OCI-LY7 (cell line): ENCODE results near the gene DDX39A. TPM values are rescaled to one million over a fixed set of nuclear protein-coding genes. Genes with fewer than 3 reads are reported as not detected.
"Not testable (repeated sequence)": the region's sequence is repeated elsewhere in the genome, so short reads cannot be mapped to it uniquely, and the experiment has no call there.

Experiments used
- BruUV-seq: library from RNA; stranded (reverse); fragments of 400-500 nt; replicated peaks from 2 replicates; lab custom pipeline; 2021; lab: Mats Ljungman, UMichigan
- CTCF ChIA-PET: fragments of 300-600 bp; sonication (Branson Sonifier 250); formaldehyde crosslinking; loops from one replicate; lab custom pipeline; 2022; ENCODE audit warnings: antibody characterized with exemption; ENCODE audit not compliant: unreplicated experiment; lab: Charles Lee
- POLR2A ChIA-PET: fragments of 300-600 bp; sonication (Branson Sonifier 250); formaldehyde crosslinking; loops from one replicate; lab custom pipeline; 2022; ENCODE audit warnings: antibody characterized with exemption; lab: Charles Lee
- DNase-seq: peaks from one replicate; pipeline ENCODE4 v3.0.0-alpha.2; 2015; ENCODE audit warnings: low spot score
- H2AFZ ChIP-seq: fragments of 200-600 bp; sonication (generic), shearing (Covaris generic); 2 replicates; pipeline ENCODE4 v1.6.1; 2014; ENCODE audit warnings: mild to moderate bottlenecking, antibody characterized with exemption, low read length, moderate library complexity
- H3K27ac ChIP-seq: fragments of 200-600 bp; sonication (generic); 2 replicates; pipeline ENCODE4 v1.5.1; 2014; ENCODE audit warnings: mixed run types, low read depth, mild to moderate bottlenecking, moderate library complexity, low read length, inconsistent platforms; ENCODE audit not compliant: poor library complexity, severe bottlenecking
- H3K36me3 ChIP-seq: fragments of 200-600 bp; sonication (generic); 2 replicates; pipeline ENCODE4 v1.6.1; 2014; ENCODE audit warnings: mild to moderate bottlenecking, antibody characterized with exemption, low read length, moderate library complexity, mixed read lengths; ENCODE audit not compliant: insufficient read depth
- H3K4me1 ChIP-seq: fragments of 200-600 bp; sonication (generic); 2 replicates; pipeline ENCODE4 v1.5.1; 2014; ENCODE audit warnings: mild to moderate bottlenecking, low read length; ENCODE audit not compliant: insufficient read depth, poor library complexity, severe bottlenecking
- H3K4me2 ChIP-seq: fragments of 200-600 bp; sonication (generic); 2 replicates; pipeline ENCODE4 v1.6.1; 2014; ENCODE audit warnings: mild to moderate bottlenecking, low read length
- H3K4me3 ChIP-seq: fragments of 200-600 bp; sonication (generic); 2 replicates; pipeline ENCODE4 v1.5.1; 2014; ENCODE audit warnings: mild to moderate bottlenecking, low read depth, low read length; ENCODE audit not compliant: poor library complexity, severe bottlenecking
- H3K79me2 ChIP-seq: fragments of 200-600 bp; sonication (generic); 2 replicates; pipeline ENCODE4 v1.6.1; 2016; ENCODE audit warnings: low read depth, mild to moderate bottlenecking, low read length, moderate library complexity, mixed read lengths; ENCODE audit not compliant: insufficient read depth
- H3K9me2 ChIP-seq: fragments of 200-600 bp; sonication (generic); 2 replicates; pipeline ENCODE4 v1.6.1; 2016; ENCODE audit warnings: mild to moderate bottlenecking, low read length, mixed read lengths; ENCODE audit not compliant: insufficient read depth
- H3K9me3 ChIP-seq: fragments of 200-600 bp; sonication (generic); 2 replicates; pipeline ENCODE4 v1.6.1; 2014; ENCODE audit warnings: mild to moderate bottlenecking, mixed run types, low read length, mixed read lengths
- H4K20me1 ChIP-seq: fragments of 200-600 bp; sonication (generic); 2 replicates; pipeline ENCODE4 v1.6.1; 2014; ENCODE audit warnings: mild to moderate bottlenecking, antibody characterized with exemption, low read length, moderate library complexity, mixed read lengths; ENCODE audit not compliant: insufficient read depth
- CTCF ChIP-seq: fragments of 200-600 bp; sonication (generic); conservative IDR thresholded peaks from 2 replicates; pipeline ENCODE4 v1.5.1; 2014; ENCODE audit warnings: mild to moderate bottlenecking, antibody characterized with exemption, low read length, moderate library complexity, mixed read lengths
- EZH2phosphoT487 ChIP-seq: fragments of 200-600 bp; sonication (generic); IDR thresholded peaks from 2 replicates; pipeline ENCODE4 v1.6.1; 2018; ENCODE audit warnings: low read depth, borderline replicate concordance, mild to moderate bottlenecking, mixed run types, antibody characterized with exemption, low read length, moderate library complexity, mixed read lengths
- intact Hi-C: fragments of 100-400 bp; cut with micrococcal nuclease; formaldehyde crosslinking; loops from one replicate; pipeline ENCODE4 v1.10.0; 2022; ENCODE audit not compliant: unreplicated experiment
- total RNA-seq, 2 experiments: library from RNA; depleted of rRNA in 1 of 2; stranded (reverse); fragments of >200 nt in 1 of 2; shearing (Covaris generic) in 1 of 2; gene quantifications; 2 replicates each; pipeline ENCODE4 v1.2.3, GENCODE V29; 2014 to 2022

DDX39A gene
- total RNA-seq, 2 experiments from 2014 or later = 294 to 474 TPM

DNA sequence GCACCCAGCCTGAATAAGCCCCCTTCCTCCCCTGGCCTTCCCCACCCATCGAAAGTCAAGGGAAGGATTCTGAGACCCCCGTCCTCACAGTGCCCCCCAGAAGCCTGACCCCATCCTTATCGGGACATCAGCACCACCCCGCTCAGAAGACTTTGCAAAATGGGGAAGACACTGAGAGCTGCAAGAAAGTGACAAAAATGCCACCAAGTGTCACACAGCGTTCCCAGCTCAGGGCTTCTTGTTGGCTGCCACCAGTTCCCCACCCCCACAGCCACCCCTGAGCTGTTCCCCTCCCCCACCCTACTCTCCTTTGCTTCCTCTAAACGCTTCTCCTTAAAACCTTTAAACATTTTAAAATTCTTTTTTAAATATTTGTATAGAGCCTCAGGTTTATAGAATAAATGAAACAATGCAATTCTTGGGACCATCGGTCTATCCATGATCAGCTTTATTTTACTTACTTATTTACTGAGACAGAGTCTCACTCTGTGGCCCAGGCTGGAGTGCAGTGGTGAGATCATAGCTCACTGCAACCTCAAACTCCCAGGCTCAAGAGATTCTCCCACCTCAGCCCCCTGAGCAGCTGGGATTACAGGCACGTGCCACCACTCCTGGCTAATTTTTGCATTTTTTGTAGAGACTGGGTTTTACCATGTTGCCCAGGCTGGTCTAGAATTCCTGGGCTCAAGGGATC lies 46.6 kb downstream of the DDX39A start:
- intact Hi-C loops, CTCF ChIA-PET, H3K9me2 ChIP-seq, H3K4me3 ChIP-seq, H3K27ac ChIP-seq, H3K36me3 ChIP-seq, DNase-seq, BruUV-seq, H3K79me2 ChIP-seq, H2AFZ ChIP-seq, H3K9me3 ChIP-seq, H3K4me2 ChIP-seq, H4K20me1 ChIP-seq: not testable (repeated sequence)
- POLR2A ChIA-PET = interaction anchor here (0.7 kb wide), 1 partner anchor 9 kb away, joined by 4 read pairs; no protein-coding TSS in a partner anchor
- peaks cover 68% of the 10 kb centered on the region for H3K4me1 ChIP-seq

- H3K36me3 ChIP-seq = no peaks in the 10 kb centered on the region
- no TSS peak for BruUV-seq
- H3K27ac ChIP-seq = peak overlapping the region; percentile 72
- no peaks in the 10 kb centered on the region for H3K9me3 ChIP-seq
- CTCF ChIA-PET = interaction anchor here (1.1 kb wide), 1 partner anchor 9 kb away, joined by 3 read pairs; no protein-coding TSS in a partner anchor
- no peak overlapping the region for H3K4me3 ChIP-seq
- intact Hi-C loops = no loop called here
- TF ChIP-seq CTCF = no peak
- no peak for TF ChIP-seq EZH2phosphoT487
- H3K79me2 ChIP-seq = no peaks in the 10 kb centered on the region
- no peak for DNase-seq
- H3K4me2 ChIP-seq = peak overlapping the region; percentile 74
- H2AFZ ChIP-seq = peak overlapping the region; percentile 86; the same call in 1 of the 2 replicates
- peaks cover 74% of the 10 kb centered on the region for H3K4me1 ChIP-seq
- POLR2A ChIA-PET = interaction anchor here (1.3 kb wide), 1 partner anchor 10 kb away, joined by 4 read pairs; the partner anchor contains the start of gene ADGRE5
- no peaks in the 10 kb centered on the region for H3K9me2 ChIP-seq
- no peaks in the 10 kb centered on the region for H4K20me1 ChIP-seq
Observed at GRCh38 chr19:14371301-14371821, 47.8 kb downstream of the DDX39A start.

DNA sequence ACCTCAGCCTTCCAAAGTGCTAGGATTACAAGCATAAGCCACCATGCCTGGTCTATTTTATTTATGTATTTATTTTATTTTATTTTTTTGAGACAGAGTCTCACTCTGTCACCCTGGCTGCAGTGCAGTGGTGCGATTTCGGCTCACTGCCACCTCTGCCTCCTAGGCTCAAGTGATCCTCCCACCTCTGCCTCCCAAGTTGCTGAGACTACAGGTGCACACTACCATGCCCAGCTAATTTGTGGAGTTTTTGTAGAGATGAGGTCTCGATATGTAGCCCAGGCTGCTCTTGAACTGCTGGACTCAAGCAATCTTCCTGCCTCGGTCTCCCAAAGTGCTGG lies 48.2 kb downstream of the DDX39A start:
- POLR2A ChIA-PET = interaction anchor here (0.5 to 1.3 kb wide), 6 partner anchors 8 to 33 kb away, joined by 3 to 6 read pairs (median 3); partner anchors contain the start of gene ADGRE5
- Histone ChIP-seq H2AFZ (peak overlapping the region; percentile 86; the same call in 1 of the 2 replicates), H3K36me3 (no peaks in the 10 kb centered on the region), H3K4me2 (peak overlapping the region; percentile 74), H4K20me1 (no peaks in the 10 kb centered on the region), H3K9me3 (no peaks in the 10 kb centered on the region), H3K79me2 (no peaks in the 10 kb centered on the region), H3K4me1 (peaks cover 73% of the 10 kb centered on the region), H3K27ac (peak overlapping the region; percentile 72), H3K4me3 (peak overlapping the region; percentile 57), H3K9me2 (no peaks in the 10 kb centered on the region)
- no TSS peak for BruUV-seq
- CTCF ChIA-PET = interaction anchor here (1.1 kb wide), 1 partner anchor 9 kb away, joined by 3 read pairs; no protein-coding TSS in a partner anchor
- intact Hi-C loops = no loop called here
- TF ChIP-seq CTCF = no peak
- no peak for TF ChIP-seq EZH2phosphoT487
- DNase-seq = no peak
